GM19351 (cell line): ENCODE measurements around the gene PALLD.

Experiments
- ATAC-seq: cut with Tn5 transposase; IDR thresholded peaks from one replicate; pipeline ENCODE4 v1.9.1; 2021; ENCODE audit warnings: mild to moderate bottlenecking, moderate library complexity; ENCODE audit not compliant: unreplicated experiment

The PALLD gene

GRCh38 chr4:168618577-168619265 lies 121.9 kb downstream of the PALLD start:
- ATAC-seq = no peak

GRCh38 chr4:168619266-168619631 lies 122.4 kb downstream of the PALLD start:
- ATAC-seq = no peak

GRCh38 chr4:168621806-168622589 lies 125.1 kb downstream of the PALLD start:
- ATAC-seq = no peak

GRCh38 chr4:168622600-168622999 lies 125.7 kb downstream of the PALLD start:
- ATAC-seq = no peak

GRCh38 chr4:168623011-168623410 lies 126.2 kb downstream of the PALLD start:
- ATAC-seq = no peak

GRCh38 chr4:168623484-168623883 lies 126.6 kb downstream of the PALLD start:
- ATAC-seq = no peak

- ATAC-seq = no peak
These were observed 131.4 kb downstream of the PALLD start for GRCh38 chr4:168628251-168628650.

GRCh38 chr4:168629566-168629965 lies 132.7 kb downstream of the PALLD start:
- no peak for ATAC-seq

- no peak for ATAC-seq
These were observed 133.8 kb downstream of the PALLD start for GRCh38 chr4:168630445-168631187.

- ATAC-seq = no peak
These were observed 134.7 kb downstream of the PALLD start for GRCh38 chr4:168631241-168632162.

GRCh38 chr4:168632301-168632725 lies 135.5 kb downstream of the PALLD start:
- no peak for ATAC-seq

- ATAC-seq = no peak
These were observed 136.2 kb downstream of the PALLD start for GRCh38 chr4:168633064-168633463.

GRCh38 chr4:168633496-168633895 lies 136.6 kb downstream of the PALLD start:
- ATAC-seq = no peak

- no peak for ATAC-seq
These were observed 137.5 kb downstream of the PALLD start for GRCh38 chr4:168634276-168634802.

GRCh38 chr4:168636040-168636439 lies 139.2 kb downstream of the PALLD start:
- no peak for ATAC-seq

GRCh38 chr4:168636506-168637196 lies 139.8 kb downstream of the PALLD start:
- ATAC-seq = no peak

- no peak for ATAC-seq
These were observed 141.3 kb downstream of the PALLD start for GRCh38 chr4:168637872-168638756.

- ATAC-seq = no peak
These were observed 143.1 kb downstream of the PALLD start for GRCh38 chr4:168639914-168640313.

GRCh38 chr4:168641811-168642140 lies 144.9 kb downstream of the PALLD start:
- no peak for ATAC-seq
